Endometrial microvascular endothelial cells (primary cell): ENCODE measurements around the gene IL1RAPL2. TPM values are rescaled to one million over a fixed set of nuclear protein-coding genes. Genes with fewer than 3 reads are reported as not detected.

ENCODE experiments used
- in situ Hi-C: cut with HindIII; loops from 2 replicates; pipeline ENCODE4 v1.10.0; 2017; ENCODE audit warnings: low sequenced_read_pairs, low pct_unique_long_range_greater_than_20kb; ENCODE audit errors: inconsistent ontology term
- total RNA-seq: library from RNA; depleted of rRNA; stranded (reverse); fragments of >200 nt; gene quantifications from one replicate; pipeline ENCODE4 v1.2.3, GENCODE V29; 2015; ENCODE audit errors: inconsistent ontology term

The IL1RAPL2 gene
- total RNA-seq, 1 donor from 2014 or later: not detected

DNA sequence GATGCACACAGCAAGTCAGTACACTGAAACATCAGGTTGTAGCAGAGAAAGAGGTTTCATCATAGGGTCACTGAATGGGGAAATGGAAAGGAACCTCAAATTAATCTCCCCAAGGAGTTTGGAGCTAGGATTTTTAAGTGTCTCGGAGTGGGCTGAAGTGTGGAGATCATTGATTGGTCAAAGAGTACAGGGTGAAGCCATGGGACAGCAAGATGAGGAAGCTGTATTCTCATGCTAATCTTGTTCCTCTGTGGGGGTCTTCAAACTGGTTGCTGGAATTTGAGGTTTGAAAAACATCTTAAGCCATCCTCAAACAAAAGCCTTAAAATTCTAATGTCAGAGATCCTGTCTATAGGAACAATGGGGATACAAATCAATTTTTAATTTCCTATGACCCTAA lies 733.3 kb downstream of the IL1RAPL2 start:
- in situ Hi-C loops: no loop called here

DNA sequence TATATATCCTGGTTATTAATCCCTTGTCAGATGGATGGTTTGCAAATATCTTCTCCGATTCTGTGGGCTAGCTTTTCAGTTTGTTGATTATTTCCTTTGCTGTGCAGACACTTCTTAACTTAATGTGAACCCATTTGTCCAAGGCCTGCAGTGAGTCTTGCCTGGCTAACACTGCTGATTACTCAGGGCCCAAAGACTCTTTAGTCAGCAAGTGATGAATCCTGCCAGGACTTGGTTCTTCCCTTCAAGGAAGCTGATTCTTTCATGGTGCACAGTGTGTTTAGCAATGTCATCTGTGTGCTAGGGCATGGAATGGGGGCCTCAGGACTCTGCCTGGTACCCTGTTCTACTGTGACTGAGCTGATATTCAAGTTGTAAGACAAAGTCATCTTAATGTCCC lies 736.2 kb downstream of the IL1RAPL2 start:
- in situ Hi-C loops: no loop called here

- in situ Hi-C loops: no loop called here
These were observed 741.8 kb downstream of the IL1RAPL2 start for GRCh38 chrX:105307762-105308161.

DNA sequence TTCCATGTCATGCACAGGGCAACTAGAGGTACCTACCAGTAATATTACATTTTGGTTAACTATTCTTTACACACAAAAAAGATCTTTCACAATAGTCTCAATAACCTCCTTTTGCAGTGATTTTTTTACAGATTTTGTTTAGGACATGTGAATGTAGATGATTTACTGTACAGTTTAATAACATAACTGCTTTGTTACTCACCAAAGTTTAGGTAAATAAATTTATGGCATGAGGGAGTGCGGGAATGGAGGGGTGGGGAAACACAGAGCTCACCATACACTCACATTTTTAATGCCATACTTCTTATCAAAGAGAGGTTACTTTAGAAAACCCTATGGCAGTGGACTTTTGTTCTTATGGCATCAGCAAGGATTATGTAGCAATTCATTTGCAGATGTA lies 747.6 kb downstream of the IL1RAPL2 start:
- in situ Hi-C loops: no loop called here

DNA sequence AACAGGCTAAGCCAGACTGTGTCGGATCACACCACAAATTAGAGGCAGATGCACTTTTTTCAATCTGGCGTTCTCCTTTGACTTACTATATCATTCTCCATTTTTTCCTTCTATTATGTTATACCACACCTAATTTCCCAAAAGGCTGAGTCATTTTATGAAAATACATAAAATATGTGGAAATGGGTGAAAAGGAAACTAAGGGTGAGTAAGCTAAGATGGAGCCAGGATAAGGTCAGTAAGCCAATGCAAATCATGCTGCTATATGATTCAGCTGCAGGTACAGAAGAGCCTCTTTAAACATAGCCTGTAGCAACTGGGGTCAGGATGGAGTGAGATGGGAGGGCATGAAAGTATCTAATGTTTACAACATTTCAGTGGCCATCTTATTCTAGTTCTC lies 748.5 kb downstream of the IL1RAPL2 start:
- in situ Hi-C loops: no loop called here

GRCh38 chrX:105315248-105315647 lies 749.2 kb downstream of the IL1RAPL2 start:
- in situ Hi-C loops: no loop called here

DNA sequence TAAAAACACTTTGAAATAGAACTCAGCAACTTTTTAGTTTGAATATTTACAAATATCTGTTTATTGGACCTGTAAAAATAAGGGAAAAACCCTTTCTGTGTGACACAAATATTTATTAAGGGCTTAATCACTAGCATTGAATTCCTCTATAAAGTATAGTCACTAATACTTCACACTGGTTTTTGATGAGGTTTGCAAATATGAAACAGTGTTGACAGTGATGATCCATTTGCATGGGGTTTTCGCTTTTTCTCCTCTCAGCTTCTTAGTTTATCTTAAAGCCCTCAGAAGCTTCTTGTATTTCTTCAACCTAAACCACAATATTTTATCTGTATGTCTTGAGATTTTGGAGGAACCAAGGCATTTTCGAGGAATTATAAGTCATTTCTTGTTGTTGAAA lies 751.1 kb downstream of the IL1RAPL2 start:
- in situ Hi-C loops: no loop called here

- in situ Hi-C loops: no loop called here
These were observed 757.9 kb downstream of the IL1RAPL2 start for GRCh38 chrX:105323928-105324327.

GRCh38 chrX:105328773-105329172 lies 762.8 kb downstream of the IL1RAPL2 start:
- in situ Hi-C loops: no loop called here

- in situ Hi-C loops: no loop called here
These were observed 765.2 kb downstream of the IL1RAPL2 start for GRCh38 chrX:105331244-105331643.

GRCh38 chrX:105347373-105347772 lies 781.4 kb downstream of the IL1RAPL2 start:
- in situ Hi-C loops: no loop called here

- in situ Hi-C loops: no loop called here
These were observed 783.5 kb downstream of the IL1RAPL2 start for GRCh38 chrX:105349476-105349875.

GRCh38 chrX:105375816-105376215 lies 809.8 kb downstream of the IL1RAPL2 start:
- in situ Hi-C loops: no loop called here

DNA sequence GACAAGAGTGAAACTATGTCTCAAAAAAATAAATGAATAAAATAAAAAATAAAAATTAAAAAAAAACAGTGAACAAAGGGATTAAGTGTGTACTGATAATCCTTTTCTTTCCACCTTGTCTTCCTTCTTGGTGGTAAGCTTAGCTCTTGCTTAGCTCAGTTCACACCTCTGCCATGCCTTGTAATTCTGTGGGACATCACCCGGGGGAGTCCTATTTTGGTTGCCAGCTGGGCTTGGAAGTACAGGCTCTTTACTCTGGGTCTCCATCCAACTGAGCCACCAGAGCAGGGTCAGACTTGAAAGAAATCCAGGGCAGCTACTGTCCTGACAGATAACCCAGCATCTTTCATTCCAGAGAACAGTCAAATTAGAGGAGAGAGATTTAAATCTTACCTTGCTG lies 858.7 kb downstream of the IL1RAPL2 start:
- in situ Hi-C loops: no loop called here

- in situ Hi-C loops: no loop called here
These were observed 885.4 kb downstream of the IL1RAPL2 start for GRCh38 chrX:105451401-105451800.

DNA sequence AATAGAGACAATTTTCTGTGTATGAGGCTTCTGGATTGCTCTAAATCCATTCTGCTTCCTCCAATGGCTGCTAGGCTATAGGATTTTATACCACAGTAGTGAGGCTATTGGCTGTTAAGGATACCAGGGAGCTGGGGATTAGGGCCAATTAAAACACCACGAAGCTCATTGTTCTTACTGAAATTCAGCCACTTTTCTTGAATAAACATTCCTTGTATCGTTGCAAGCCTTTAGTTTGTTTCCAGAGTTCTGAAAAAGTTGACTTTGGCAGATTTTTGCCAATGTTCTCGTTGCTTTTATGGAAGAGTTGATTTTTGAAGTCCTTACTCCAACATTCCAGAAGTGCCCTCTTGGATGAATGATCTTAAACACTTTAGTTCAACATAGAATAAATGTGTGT lies 892.8 kb downstream of the IL1RAPL2 start:
- in situ Hi-C loops: no loop called here

DNA sequence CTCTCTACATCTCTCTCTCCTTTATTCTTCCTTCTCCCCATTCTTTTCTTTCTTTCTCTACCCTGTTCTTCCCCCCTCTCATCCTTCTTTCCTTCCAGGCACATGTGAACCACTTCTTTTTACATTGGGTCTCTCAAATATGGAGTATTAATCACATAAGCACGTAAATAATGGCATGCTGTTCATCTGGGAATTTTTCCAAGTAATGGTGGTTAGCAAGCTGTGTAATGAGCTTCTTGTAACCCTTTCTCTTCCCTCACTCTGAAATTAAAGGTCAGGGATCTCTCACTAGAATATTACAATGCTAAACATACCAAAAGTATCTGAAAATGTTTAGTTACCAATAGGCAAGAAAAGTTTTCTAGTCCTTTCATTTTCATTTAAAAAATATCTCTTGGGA lies 894.4 kb downstream of the IL1RAPL2 start:
- in situ Hi-C loops: no loop called here

DNA sequence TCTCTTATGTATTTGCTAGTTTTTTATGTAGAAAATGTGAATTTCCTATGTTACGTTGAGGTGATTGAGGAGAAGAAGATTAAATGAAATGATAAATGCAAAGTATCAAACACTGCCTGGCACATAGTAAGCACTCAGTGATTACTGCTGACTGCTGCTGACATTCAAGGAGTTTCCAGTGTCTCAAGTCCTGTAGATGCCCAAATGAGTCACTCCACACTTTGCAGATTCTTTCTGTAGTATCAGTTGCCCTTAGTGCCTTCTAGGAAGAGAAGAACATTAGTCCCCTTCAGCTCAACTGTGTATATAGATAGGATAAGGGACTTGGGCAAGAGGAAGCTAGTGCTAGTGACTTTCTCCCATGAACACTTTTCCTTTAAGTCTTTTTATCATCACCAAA lies 895.0 kb downstream of the IL1RAPL2 start:
- in situ Hi-C loops: no loop called here

DNA sequence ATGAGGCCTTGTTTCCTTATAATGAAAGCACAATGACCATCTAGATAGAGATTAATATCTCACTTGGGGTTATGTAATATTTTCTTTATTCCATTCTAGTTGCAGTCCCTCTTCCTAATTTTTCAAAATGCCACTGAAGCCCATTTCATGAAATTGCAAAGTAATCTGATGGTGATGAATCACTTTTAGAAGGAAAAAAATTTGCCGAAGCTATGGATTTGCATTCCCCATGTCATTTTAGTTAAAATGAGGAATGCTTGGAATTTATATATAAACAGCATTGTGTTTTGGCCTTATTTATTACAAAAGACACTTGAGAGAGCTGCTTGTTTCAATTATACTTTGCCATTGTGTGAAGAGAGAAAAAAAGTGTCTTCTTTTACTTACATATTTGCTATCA lies 896.2 kb downstream of the IL1RAPL2 start:
- in situ Hi-C loops: no loop called here

- in situ Hi-C loops: no loop called here
These were observed 897.5 kb downstream of the IL1RAPL2 start for GRCh38 chrX:105463473-105463872.

DNA sequence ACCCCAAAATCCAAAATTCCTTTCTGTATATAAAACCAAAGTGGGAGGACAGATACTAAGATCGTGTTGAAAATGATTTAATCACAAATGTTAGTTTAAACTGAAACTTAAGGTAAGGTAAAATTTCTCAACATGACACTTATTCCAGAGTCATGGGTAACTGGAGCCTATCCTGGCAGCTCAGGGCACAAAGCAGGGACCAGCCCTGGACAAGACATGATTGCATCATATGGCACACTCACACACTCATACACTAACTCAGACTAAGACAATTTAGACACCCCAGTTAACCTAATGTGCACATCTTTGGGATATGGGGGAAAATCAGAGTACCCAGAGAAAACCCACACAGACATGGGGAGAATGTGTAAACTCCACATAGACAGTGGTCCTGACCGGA lies 898.6 kb downstream of the IL1RAPL2 start:
- in situ Hi-C loops: no loop called here

GRCh38 chrX:105468741-105469140 lies 902.7 kb downstream of the IL1RAPL2 start:
- in situ Hi-C loops: no loop called here
